Sigmoid colon (tissue), 4 donors: ENCODE measurements around the gene FAM90A26.
"Not testable (repeated sequence)": the region's sequence is repeated elsewhere in the genome, so short reads cannot be mapped to it uniquely, and the experiment has no call there.

Experiments used
- POLR2AphosphoS5 ChIP-seq, 4 donors: sonication (generic); formaldehyde crosslinking; IDR thresholded peaks; one replicate each; pipeline ENCODE4 v1.6.1; 2017; ENCODE audit warnings: antibody characterized with exemption in 4 of 4
- TF ChIP-seq, protein P1 (sequence below), 4 experiments: fragments of 450-650 bp in 3 of 4; fragments of 200-600 bp in 1 of 4; IDR thresholded peaks; one replicate each; pipeline ENCODE4 v1.5.1; 2016 to 2019; ENCODE audit warnings: antibody characterized with exemption in 4 of 4, mild to moderate bottlenecking in 3 of 4, moderate library complexity in 2 of 4

GRCh38 chr4:9153571-9154157 lies 16.5 kb upstream of the FAM90A26 start:
- TF ChIP-seq POLR2AphosphoS5 (IDR thresholded peaks at IDR 0.05) = not testable (repeated sequence)
- TF ChIP-seq, protein P1, sequence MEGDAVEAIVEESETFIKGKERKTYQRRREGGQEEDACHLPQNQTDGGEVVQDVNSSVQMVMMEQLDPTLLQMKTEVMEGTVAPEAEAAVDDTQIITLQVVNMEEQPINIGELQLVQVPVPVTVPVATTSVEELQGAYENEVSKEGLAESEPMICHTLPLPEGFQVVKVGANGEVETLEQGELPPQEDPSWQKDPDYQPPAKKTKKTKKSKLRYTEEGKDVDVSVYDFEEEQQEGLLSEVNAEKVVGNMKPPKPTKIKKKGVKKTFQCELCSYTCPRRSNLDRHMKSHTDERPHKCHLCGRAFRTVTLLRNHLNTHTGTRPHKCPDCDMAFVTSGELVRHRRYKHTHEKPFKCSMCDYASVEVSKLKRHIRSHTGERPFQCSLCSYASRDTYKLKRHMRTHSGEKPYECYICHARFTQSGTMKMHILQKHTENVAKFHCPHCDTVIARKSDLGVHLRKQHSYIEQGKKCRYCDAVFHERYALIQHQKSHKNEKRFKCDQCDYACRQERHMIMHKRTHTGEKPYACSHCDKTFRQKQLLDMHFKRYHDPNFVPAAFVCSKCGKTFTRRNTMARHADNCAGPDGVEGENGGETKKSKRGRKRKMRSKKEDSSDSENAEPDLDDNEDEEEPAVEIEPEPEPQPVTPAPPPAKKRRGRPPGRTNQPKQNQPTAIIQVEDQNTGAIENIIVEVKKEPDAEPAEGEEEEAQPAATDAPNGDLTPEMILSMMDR (IDR thresholded peaks at IDR 0.05) = not testable (repeated sequence)
